LoVo (cell line): ENCODE data around the gene CREB3L4.
"Not testable (repeated sequence)": the region's sequence is repeated elsewhere in the genome, so short reads cannot be mapped to it uniquely, and the experiment has no call there.

Experiments
- DNase-seq: peaks from one replicate; pipeline ENCODE4 v3.0.0-alpha.2; 2016; ENCODE audit warnings: low spot score

The CREB3L4 gene

GRCh38 chr1:153959454-153959853, 8.2 kb upstream of the CREB3L4 start:
- DNase-seq: no peak

DNA sequence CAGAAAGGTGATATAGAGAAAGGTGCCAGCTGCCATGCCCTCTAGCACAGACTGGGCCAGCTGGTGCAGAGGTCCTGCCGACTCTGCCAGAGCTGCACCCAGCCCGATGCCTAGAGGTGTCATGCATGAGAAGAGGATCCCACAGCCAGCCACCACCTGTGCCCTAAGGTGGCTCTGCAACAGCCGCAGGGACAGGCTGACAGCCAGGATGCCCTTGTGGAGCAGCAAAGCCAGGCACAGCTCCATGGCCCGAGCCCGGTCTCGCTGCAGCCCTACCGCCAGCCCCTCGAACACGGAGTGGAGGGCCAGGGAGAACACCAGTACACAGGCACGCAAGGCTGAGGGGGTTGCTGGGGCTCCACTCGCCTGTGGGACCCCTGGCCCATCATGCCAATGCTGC, 7.5 kb upstream of the CREB3L4 start:
- no peak for DNase-seq

- no peak for DNase-seq
Measured at GRCh38 chr1:153961421-153961820, 6.3 kb upstream of the CREB3L4 start.

DNA sequence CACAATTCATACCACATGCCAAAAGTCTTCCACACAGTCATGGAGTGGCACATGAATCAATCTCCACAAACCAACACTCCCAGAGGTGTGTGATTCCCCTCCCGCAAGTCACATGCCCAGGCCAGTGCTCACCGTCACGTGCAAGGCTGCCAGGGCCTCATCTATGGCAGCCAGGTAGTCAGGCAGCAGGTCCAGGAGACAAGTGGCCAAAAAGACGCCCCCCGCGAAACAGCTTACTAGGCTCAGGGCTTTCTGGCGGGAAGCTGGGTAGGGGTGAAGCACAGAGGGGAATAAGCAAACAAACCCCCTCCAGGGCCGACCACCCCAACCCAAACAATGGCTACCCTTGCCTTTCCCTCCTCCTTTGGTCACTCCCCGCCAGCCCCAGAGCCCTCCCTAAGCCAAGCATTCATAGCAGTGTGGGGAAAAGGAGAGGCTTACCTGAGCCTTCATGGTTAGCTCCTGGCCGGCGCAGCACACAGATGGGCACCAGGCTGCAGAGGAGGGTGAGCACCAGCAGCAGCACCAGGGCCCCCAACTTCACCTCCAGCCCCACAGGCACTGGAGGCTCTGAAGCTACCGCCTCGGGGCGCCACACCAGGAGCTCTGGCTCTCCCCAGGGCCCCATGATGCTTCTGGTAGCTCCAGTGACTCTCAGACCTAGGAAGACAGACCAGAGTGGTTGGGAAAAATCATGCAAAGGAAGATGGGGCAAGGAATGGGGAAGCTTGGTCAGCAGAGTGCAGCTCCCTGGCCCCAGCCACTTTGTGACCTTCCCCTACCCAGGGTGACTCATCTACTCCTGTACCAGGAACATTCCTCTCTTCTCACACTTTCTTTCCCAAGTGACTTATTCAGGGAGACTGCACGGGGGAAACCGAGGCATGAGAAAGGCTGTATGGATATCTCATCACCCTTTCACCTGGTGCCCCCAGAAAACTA, 5.3 kb upstream of the CREB3L4 start:
- DNase-seq: peak; percentile 61

DNA sequence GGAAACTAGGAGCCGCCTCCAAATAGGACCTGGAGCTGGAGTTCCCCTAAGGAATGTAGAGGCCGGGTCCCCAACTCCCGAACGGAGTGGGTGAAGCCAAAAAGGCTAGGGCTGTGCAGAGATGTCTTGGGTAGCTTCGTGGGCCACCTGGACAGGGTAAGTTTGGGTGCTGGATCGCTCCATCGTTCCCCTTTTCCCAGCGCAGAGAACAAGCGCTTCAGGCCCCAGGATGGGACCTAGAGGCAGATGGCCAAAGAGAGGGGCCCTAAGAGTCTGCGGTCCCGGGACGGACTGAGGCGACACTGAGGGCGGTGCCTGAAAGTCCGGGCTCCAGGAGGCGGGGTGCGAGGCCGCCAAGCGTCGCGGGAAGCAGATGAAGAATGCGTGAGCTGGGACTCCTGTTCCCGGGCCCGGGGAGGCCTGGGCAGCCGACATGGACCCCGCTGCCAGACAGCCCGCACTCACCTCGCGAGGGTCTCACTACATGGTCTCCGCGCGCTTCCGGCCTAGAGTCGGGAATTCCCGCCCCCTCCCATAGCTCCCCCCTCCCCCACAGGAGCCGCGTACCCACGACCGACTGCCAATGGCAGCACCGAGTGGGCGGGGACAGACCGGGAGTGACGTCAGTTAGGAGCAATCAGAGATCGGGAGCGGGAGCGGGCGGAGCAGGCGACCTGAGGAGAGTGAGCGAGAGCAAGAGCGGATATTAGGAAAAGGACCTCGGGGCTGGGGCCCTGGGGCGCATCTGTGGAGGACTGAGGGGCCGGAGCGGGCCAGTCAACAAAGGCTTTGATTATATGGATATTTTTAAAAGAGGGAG, 4.5 kb upstream of the CREB3L4 start, which contains the start of gene SLC39A1:
Gene SLC39A1 (minus strand): TSS at position 508 of the 820 bp plus-strand sequence. CDS start 822 bp downstream, outside the sequence.
- peak; percentile 96 for DNase-seq

GRCh38 chr1:153963850-153964331, 3.8 kb upstream of the CREB3L4 start:
- peak; percentile 80 for DNase-seq

GRCh38 chr1:153968000-153968363, 280 bp downstream of the CREB3L4 start:
- no peak for DNase-seq

DNA sequence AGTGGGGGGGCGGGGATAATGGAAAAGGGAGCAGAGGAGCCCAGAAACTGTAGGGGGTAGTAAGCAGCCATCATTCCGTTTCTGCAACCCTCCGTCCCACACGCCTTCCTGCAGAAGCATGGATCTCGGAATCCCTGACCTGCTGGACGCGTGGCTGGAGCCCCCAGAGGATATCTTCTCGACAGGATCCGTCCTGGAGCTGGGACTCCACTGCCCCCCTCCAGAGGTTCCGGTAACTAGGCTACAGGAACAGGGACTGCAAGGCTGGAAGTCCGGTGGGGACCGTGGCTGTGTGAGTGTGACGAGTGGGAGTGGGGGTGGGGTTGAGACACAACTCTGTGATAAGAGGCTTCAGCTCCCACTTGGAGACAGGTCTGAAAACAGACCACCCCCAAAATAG, 706 bp downstream of the CREB3L4 start:
- DNase-seq: no peak

- no peak for DNase-seq
Measured at GRCh38 chr1:153968972-153969371, 1.3 kb downstream of the CREB3L4 start.

DNA sequence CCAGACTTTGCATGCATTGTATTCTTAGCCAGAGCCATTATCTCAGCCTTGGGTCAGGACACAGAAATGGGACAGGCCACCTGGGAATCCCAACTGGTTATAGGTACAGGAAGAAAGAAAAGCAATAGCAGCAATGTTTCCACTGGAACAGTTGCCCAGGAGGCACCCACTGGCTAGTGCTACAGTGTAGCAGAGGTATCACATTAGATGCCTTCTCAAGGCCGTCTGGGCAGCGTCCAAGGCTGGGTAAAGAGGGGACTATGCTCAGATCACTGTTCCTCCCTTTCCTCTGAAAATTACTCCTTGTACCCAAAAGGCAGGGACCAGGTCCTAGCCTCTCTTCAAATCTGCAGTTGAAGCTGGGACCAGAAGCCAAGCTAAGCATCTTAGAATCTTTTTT, 2.6 kb downstream of the CREB3L4 start:
- no peak for DNase-seq

DNA sequence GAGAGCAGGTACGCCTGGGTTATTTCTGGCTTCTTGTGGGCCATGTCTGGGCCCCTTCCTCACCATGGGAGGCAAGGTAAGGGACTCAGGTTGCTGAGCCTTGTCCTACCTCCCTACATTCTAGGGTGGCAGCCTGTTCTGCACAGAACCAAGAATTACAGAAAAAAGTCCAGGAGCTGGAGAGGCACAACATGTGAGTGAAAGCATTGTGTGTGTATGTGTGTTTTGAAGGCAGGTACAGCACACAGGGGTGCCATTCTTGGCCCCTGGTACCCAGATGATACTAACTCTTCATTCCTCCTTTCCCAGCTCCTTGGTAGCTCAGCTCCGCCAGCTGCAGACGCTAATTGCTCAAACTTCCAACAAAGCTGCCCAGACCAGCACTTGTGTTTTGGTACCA, 5.4 kb downstream of the CREB3L4 start:
- no peak for DNase-seq

- DNase-seq: no peak
Measured at GRCh38 chr1:153973525-153973924, 5.8 kb downstream of the CREB3L4 start.

DNA sequence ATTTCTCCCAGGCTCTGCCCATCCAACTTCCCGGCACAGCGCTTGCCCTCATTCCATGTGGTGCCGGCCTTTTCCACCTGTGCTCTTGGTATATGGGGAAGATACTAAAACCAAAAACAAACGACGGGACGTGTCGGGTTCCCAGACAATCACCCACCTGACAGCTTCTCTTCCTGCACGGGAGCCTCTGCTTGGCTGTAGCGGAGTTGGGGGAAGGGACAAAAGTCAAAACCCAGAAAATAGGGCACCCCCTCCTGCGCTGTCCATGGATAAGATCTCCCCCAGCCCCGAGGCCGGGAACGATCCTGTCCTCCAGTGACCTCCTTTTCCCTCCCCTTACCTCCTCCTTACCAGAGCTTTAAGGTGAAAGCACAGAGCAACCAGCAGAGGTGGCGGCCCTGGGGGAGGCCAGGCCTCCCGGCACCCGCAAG, 9.1 kb downstream of the CREB3L4 start:
- DNase-seq: no peak

GRCh38 chr1:153977250-153978240, 9.8 kb downstream of the CREB3L4 start, which contains the start of gene JTB:
JTB (minus strand) TSS chr1:153977674; CDS start chr1:153977252, 422 bp downstream.
- peak; percentile 82 for DNase-seq

DNA sequence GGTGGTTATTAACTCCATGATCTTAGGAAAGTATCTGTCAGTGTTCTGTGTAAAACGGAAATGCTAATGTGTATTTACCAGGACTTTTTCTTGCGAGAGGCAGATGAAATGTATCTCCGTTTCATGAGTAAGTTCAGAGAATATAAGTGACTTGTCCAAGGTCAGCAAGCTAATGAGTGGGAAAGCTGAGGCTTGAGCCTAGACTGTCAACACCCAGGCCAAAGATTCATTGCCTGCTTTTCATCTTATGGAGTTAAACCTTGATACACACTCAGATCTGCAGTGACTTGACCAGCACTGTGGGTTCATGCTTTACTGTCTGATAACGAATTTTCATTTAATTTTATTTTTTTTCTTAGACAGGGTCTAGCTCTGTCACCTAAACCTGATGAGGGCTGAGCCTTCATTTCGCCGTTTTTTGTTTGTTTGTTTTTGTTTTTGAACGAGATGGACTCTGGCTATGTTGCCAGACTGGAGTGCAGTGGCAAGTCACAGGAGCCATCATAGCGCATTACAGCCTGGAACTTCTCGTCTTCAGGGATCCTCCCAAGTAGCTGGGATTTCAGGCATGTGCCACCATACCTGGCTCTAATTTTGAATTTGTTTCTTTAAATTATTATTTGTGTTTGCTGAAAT, 10.7 kb downstream of the CREB3L4 start:
- no peak for DNase-seq

DNA sequence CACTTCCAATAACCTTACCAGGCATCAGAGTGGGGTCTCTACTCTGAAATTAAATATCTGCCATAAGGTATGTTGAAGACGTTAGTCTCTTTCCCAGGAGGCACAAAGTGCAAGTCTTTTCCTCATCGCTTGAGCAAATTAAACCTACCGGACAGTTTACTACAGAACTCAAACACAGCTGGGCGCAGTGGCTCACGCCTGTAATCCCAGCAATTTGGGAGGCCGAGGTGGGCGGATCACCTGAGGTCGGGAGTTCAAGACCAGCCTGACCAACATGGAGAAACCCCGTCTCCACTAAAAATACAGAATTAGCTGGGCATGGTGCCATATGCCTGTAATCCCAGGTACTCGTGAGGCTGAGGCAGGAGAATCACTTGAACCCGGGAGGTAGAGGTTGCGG, 11.4 kb downstream of the CREB3L4 start:
- not testable (repeated sequence) for DNase-seq

GRCh38 chr1:153981735-153982134, 14.0 kb downstream of the CREB3L4 start:
- DNase-seq: not testable (repeated sequence)

DNA sequence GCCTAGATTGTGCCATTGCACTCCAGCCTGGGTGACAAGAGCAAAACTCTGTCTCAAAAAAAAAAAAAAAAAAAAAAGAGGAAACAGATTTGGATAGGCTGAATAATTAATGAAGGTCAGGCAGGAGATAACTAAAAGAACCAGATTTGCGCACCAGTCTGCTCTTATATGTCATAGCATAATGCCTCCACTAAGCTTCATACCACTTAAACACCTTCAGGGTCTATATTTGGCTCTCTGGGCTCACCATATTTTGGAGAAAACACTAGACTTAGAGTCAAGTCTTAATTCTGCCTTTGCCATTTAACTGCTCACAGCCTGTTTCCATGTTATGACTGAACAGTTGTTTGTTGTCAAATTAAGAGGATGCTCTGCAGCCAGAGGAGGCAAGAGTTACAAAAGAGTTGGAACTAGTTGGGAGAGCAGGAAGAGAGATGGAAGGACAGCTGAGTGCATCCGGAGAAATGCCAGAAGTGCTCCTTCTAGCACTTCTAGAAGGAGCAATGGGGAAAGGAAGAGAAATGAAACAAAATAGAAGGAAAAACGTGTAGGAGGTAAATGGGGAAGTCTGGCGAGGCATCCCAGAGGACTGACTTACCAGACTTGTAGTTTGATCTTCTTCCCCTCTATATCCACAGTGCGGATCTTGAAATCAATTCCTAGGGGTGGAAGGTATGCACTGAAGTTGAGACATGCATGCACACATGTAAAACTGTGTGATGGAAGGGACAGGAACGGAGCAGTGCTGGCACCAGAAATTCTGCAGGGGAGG, 16.6 kb downstream of the CREB3L4 start:
- DNase-seq: no peak

DNA sequence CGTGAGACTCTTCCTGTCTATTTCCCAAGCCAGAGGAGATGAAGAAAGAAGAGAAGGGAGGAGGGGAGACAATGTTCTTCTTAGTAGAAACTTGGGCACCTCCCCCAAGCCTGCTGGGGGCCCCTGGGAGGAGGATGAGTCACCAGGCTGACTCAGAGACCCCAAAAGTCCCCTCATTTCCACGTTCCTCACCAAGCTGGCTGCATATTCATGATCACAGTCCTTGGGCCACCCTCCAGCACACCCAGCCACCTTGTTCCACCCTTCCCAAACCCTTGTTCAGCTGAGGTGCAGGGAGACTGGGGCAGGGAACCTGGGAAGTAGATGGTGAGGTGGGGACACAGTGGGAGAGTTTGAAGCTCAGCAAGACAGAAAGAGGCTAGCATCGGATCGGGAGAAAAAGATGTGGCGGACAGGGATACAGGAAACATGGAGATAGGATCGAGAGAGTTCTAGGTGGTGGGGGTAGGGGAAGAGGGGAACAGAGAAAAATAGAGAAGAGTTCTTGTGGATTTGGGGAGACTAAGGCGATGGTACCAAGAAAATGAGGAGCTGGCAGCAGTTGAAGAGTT, 17.7 kb downstream of the CREB3L4 start:
- DNase-seq: no peak
